Liver (tissue), 9 donors: ENCODE data around the gene ZNF618. TPM values are rescaled to one million over a fixed set of nuclear protein-coding genes. Genes with fewer than 3 reads are reported as not detected.

Source experiments
- DNase-seq: peaks from one replicate; pipeline ENCODE4 v3.0.0-alpha.2; 2017; ENCODE audit warnings: low spot score
- H3K27ac ChIP-seq, 2 donors: one replicate each; pipeline ENCODE4 v1.7.0; 2013; ENCODE audit warnings: inconsistent platforms in 2 of 2, low read length in 2 of 2, control low read depth in 1 of 2, low read depth in 1 of 2, mild to moderate bottlenecking in 1 of 2
- H3K27me3 ChIP-seq, 4 donors: one replicate each; pipeline versions ENCODE4 v1.6.1 to v1.7.0; 2013; ENCODE audit warnings: low read length in 3 of 4, inconsistent platforms in 1 of 4, mild to moderate bottlenecking in 1 of 4, moderate library complexity in 1 of 4; ENCODE audit not compliant: control insufficient read depth in 4 of 4, insufficient read depth in 4 of 4
- H3K36me3 ChIP-seq, 4 donors: one replicate each; pipeline versions ENCODE4 v1.6.1 to v1.7.0; 2013; ENCODE audit warnings: low read length in 3 of 4, mild to moderate bottlenecking in 3 of 4, low read depth in 1 of 4, moderate library complexity in 1 of 4; ENCODE audit not compliant: control insufficient read depth in 4 of 4, insufficient read depth in 3 of 4
- H3K4me1 ChIP-seq, 4 donors: one replicate each; pipeline versions ENCODE4 v1.6.1 to v1.7.0; 2013; ENCODE audit warnings: low read length in 3 of 4, mild to moderate bottlenecking in 3 of 4, moderate library complexity in 1 of 4; ENCODE audit not compliant: control insufficient read depth in 4 of 4, insufficient read depth in 4 of 4
- H3K4me3 ChIP-seq, 3 donors: one replicate each; pipeline versions ENCODE4 v1.6.1 to v1.7.0; 2013; ENCODE audit warnings: low read length in 3 of 3, control low read depth in 1 of 3, low read depth in 1 of 3, mild to moderate bottlenecking in 1 of 3
- H3K9ac ChIP-seq, 2 donors: one replicate each; pipeline ENCODE4 v1.7.0; 2013; ENCODE audit warnings: low read length in 2 of 2, mild to moderate bottlenecking in 2 of 2, moderate library complexity in 2 of 2, control low read depth in 1 of 2, low read depth in 1 of 2
- H3K9me3 ChIP-seq, 4 donors: one replicate each; pipeline versions ENCODE4 v1.6.1 to v1.7.0; 2013; ENCODE audit warnings: low read length in 3 of 4; ENCODE audit not compliant: control insufficient read depth in 4 of 4
- ATF3 ChIP-seq: IDR thresholded peaks from 2 replicates; pipeline ENCODE4 v1.6.1; 2016; ENCODE audit warnings: antibody characterized with exemption
- CTCF ChIP-seq: fragments of 150-350 bp; IDR thresholded peaks from 2 replicates; pipeline ENCODE4 v1.5.1; 2017; ENCODE audit warnings: improper control_type of control experiment, low read depth, low read length; ENCODE audit not compliant: missing input control
- EGR1 ChIP-seq, 2 donors: IDR thresholded peaks; 2 replicates each; pipeline ENCODE4 v1.6.1; 2016 to 2018; ENCODE audit warnings: antibody characterized with exemption in 2 of 2, low read depth in 2 of 2
- FOXA1 ChIP-seq: IDR thresholded peaks from 2 replicates; pipeline ENCODE4 v1.6.1; 2016; ENCODE audit warnings: antibody characterized with exemption
- FOXA2 ChIP-seq: IDR thresholded peaks from 2 replicates; pipeline ENCODE4 v1.6.1; 2016; ENCODE audit warnings: antibody characterized with exemption
- GABPA ChIP-seq, 2 donors: IDR thresholded peaks in 1 of 2; conservative IDR thresholded peaks in 1 of 2; 2 replicates each; pipeline ENCODE4 v1.6.1; 2016; ENCODE audit warnings: antibody characterized with exemption in 2 of 2, mild to moderate bottlenecking in 1 of 2, moderate library complexity in 1 of 2
- HNF4A ChIP-seq, 2 donors: conservative IDR thresholded peaks; 2 replicates each; pipeline ENCODE4 v1.6.1; 2016; ENCODE audit warnings: antibody characterized with exemption in 2 of 2, mild to moderate bottlenecking in 2 of 2
- HNF4G ChIP-seq: IDR thresholded peaks from 2 replicates; pipeline ENCODE4 v1.6.1; 2016; ENCODE audit warnings: antibody characterized with exemption
- JUND ChIP-seq, 2 donors: IDR thresholded peaks; 2 replicates each; pipeline ENCODE4 v1.6.1; 2016; ENCODE audit warnings: antibody characterized with exemption in 2 of 2
- MAX ChIP-seq: IDR thresholded peaks from 2 replicates; pipeline ENCODE4 v1.6.1; 2016; ENCODE audit warnings: antibody characterized with exemption
- NR2F2 ChIP-seq: IDR thresholded peaks from 2 replicates; pipeline ENCODE4 v1.6.1; 2016; ENCODE audit warnings: antibody characterized with exemption
- RAD21 ChIP-seq, 2 donors: IDR thresholded peaks; 2 replicates each; pipeline ENCODE4 v1.6.1; 2016; ENCODE audit warnings: antibody characterized with exemption in 2 of 2, mild to moderate bottlenecking in 2 of 2
- REST ChIP-seq: IDR thresholded peaks from 2 replicates; pipeline ENCODE4 v1.6.1; 2016; ENCODE audit warnings: antibody characterized with exemption, mild to moderate bottlenecking
- RXRA ChIP-seq, 2 donors: IDR thresholded peaks; 2 replicates each; pipeline ENCODE4 v1.6.1; 2017 to 2018; ENCODE audit warnings: antibody characterized with exemption in 2 of 2, mild to moderate bottlenecking in 1 of 2
- SP1 ChIP-seq: IDR thresholded peaks from 2 replicates; pipeline ENCODE4 v1.6.1; 2018; ENCODE audit warnings: antibody characterized with exemption, mild to moderate bottlenecking
- TAF1 ChIP-seq: conservative IDR thresholded peaks from 2 replicates; pipeline ENCODE4 v1.6.1; 2016; ENCODE audit warnings: antibody characterized with exemption, mild to moderate bottlenecking
- YY1 ChIP-seq: IDR thresholded peaks from 2 replicates; pipeline ENCODE4 v1.6.1; 2016; ENCODE audit warnings: antibody characterized with exemption, mild to moderate bottlenecking
- ZBTB33 ChIP-seq: IDR thresholded peaks from 2 replicates; pipeline ENCODE4 v1.6.1; 2016; ENCODE audit warnings: antibody characterized with exemption
- WGBS: extraction: QIAGEN DNeasy Blood & Tissue Kit; methylation state at CpG from one replicate; pipeline ENCODE4 v1.1.7; 2013; 5-methylcytosine and 5-hydroxymethylcytosine counted together
- polyA plus RNA-seq, 2 donors: library from polyadenylated mRNA; stranded (reverse) in 1 of 2; unstranded in 1 of 2; fragments of 200-250 nt in 1 of 2; fragments of >200 nt in 1 of 2; fragmentation: Nextera tagmentation in 1 of 2; extraction: Ambion mirVana in 1 of 2; gene quantifications; one replicate each; pipeline versions ENCODE4 v1.2.1 to v1.2.3, GENCODE V29; 2013 to 2015
- total RNA-seq, 2 donors: library from RNA; depleted of rRNA; stranded (reverse); fragments of >200 nt; gene quantifications; one replicate each; pipeline ENCODE4 v1.2.3, GENCODE V29; 2014
- donor health status: healthy.
- donor health status: healthy.
- donor health status: healthy.
- donor health status: healthy.
- donor health status: healthy.

ZNF618 gene
- total and polyA plus RNA-seq, 4 donors = 2.2 to 6.5 (median 3.7) TPM

- Histone ChIP-seq H3K9me3 (peaks cover 0 to 3% (median 1%) of the 10 kb centered on the region in 4 donors), H3K36me3 (no peaks in the 10 kb centered on the region), H3K27ac (no peak overlapping the region), H3K9ac (no peak overlapping the region), H3K4me3 (no peak overlapping the region), H3K4me1 (no peaks in the 10 kb centered on the region), H3K27me3 (no peaks in the 10 kb centered on the region)
- TF ChIP-seq TAF1 (no peak), YY1 (no peak), HNF4G (no peak), ATF3 (no peak), FOXA1 (no peak), EGR1 (IDR thresholded peaks at IDR 0.05; ENCODE audit: low read depth in 2 of 2) (no peak), ZBTB33 (no peak), RXRA (IDR thresholded peaks at IDR 0.05) (no peak), HNF4A (conservative IDR thresholded peaks at IDR 0.05) (no peak), MAX (no peak), REST (no peak), RAD21 (IDR thresholded peaks at IDR 0.05) (no peak), JUND (IDR thresholded peaks at IDR 0.05) (no peak)
- no peak for DNase-seq
- WGBS = 67% methylated on average over 1 of the region's 1 CpG
Observed at GRCh38 chr9:113828221-113828620, 47.9 kb upstream of the ZNF618 start.

- DNase-seq = no peak
- H3K36me3 ChIP-seq = no peaks in the 10 kb centered on the region
- H3K9me3 ChIP-seq = peaks cover 0 to 8% (median 0%) of the 10 kb centered on the region in 4 donors
- no peak overlapping the region for H3K4me3 ChIP-seq
- no peak overlapping the region for H3K27ac ChIP-seq
- 93% methylated on average over 3 of the region's 3 CpGs for WGBS
- TF ChIP-seq GABPA (IDR thresholded peaks at IDR 0.05 in 1 of 2, conservative IDR thresholded peaks at IDR 0.05 in 1 of 2) (no peak), MAX (no peak), NR2F2 (no peak), FOXA1 (no peak), RXRA (IDR thresholded peaks at IDR 0.05) (no peak), ZBTB33 (no peak), REST (no peak), CTCF (no peak), FOXA2 (no peak), TAF1 (no peak), ATF3 (no peak), SP1 (no peak), JUND (IDR thresholded peaks at IDR 0.05) (no peak)
- H3K4me1 ChIP-seq = no peaks in the 10 kb centered on the region
- H3K27me3 ChIP-seq = no peaks in the 10 kb centered on the region
- no peak overlapping the region for H3K9ac ChIP-seq
Observed at GRCh38 chr9:113837334-113837733, 38.8 kb upstream of the ZNF618 start.
